Retina (tissue), 1 donor: ENCODE measurements around the gene PRRG1.
"Not testable (repeated sequence)": the region's sequence is repeated elsewhere in the genome, so short reads cannot be mapped to it uniquely, and the experiment has no call there.

Experiments
- DNase-seq: peaks from one replicate; pipeline ENCODE4 v3.0.0-alpha.2; 2016

PRRG1 gene

DNA sequence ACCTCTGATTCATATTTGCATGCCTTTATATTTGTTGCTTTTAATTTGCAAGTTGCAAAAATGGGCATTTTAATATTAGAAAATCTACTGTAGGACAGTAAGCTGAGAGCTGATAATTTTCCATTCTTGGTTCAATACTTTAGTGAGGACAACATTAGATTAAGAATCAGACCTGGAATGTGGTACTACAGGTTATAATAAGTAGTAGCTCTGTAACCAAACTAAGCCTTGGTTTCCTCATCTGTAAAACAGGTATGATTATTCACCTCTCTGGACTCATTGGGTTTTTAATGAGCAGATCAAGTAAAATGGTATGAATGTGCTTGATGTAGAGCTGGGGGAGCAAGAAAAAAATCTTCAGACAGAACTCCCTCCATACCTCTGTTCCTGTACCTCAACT is 31.1 kb downstream of the PRRG1 start:
- DNase-seq = no peak

DNA sequence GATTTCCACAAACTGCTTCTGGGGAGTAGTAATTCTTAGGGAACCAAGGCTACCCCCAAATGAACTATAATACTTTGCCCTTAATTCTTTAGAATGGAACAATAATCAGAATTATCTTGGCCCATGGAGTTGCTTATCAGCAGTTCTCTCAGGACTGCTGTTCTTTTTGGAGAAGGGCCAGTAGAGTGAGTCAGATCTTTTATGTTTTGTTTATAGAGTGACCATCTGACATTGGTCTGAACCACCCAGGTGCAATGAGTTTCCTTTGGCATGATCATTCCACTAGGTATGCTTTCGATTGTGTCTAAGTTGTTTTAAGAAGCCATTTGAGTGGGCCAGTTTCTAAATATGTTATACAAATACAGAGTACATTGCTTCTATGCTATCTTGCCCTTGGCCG is 31.8 kb downstream of the PRRG1 start:
- DNase-seq = no peak

DNA sequence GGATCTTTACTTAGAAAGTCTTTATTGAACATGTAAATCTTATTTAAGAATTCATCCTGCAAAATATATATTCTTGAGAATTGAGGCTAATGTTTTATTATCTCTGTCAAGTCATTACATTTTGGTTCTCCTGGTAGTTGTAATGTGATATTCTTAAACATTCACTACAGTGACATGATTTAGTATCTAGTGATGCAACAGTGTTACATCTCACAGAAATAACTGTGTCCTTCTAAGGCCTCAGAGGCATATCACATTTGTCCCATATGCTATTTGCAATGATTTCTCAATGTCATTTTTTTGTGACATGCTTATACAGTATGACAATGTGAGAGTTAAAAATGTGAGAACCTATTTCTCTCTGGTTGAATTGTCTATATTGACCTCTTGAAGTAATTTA is 34.1 kb downstream of the PRRG1 start:
- DNase-seq = no peak

- DNase-seq = no peak
Measured at GRCh38 chrX:37388413-37388812, 39.2 kb downstream of the PRRG1 start.

GRCh38 chrX:37405956-37406355 is 56.8 kb downstream of the PRRG1 start:
- no peak for DNase-seq

DNA sequence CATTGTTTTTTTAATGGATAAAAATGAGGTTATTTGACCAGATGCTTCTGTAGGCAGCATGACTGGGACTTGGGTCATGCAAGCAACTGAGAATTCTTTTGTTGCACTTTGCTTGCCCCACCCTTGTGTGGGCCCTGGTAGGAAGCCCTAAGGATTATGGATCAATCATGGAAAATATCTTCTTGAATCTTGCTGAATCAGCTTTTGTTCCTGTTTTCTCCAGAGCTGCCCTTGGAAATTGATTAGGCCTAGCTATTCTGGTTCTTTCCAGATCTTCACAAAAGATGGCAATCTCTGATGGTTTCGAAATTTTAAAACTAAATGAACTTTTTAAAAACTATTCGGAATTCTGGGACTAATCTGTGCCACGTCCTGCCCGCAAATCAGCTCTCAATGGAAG is 58.6 kb downstream of the PRRG1 start:
- DNase-seq = no peak

GRCh38 chrX:37409278-37409677 is 60.1 kb downstream of the PRRG1 start:
- DNase-seq = no peak

DNA sequence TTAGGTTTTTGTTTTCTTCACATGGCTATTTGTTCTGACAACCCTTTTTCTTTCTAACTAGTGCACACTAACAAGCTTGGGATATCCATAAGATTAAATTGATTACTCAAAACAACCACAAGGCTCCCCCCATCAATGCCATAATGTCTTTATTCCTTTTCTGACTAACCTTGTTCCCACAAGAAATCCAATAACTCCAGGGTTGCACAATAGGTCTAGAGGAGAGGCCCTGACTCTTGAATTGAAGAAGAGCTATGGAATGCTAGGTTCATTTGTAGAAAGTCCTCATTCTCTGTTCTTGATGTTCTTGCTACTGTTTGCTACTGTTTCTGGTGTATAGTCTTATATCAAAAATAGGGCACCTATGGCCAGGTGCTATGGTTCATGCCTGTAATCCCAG is 71.0 kb downstream of the PRRG1 start:
- no peak for DNase-seq

DNA sequence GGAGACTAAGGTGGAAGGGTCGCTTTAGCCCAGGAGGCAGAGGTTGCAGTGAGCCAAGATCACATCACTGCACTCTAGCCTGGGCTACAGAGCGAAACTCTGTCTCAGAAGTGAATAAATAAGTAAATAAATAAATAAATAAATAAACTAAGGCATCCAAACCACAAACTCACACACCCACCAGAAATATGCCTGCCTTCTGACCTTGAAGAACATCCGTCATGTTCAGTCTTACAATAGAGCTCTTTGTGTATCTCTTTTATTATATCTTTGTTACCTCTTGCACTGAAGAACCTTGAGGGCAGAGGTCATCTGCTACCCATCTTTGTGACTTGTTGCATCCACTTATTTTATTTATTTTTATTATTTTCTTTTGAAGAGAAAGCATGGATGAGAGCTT is 71.6 kb downstream of the PRRG1 start:
- DNase-seq = no peak

DNA sequence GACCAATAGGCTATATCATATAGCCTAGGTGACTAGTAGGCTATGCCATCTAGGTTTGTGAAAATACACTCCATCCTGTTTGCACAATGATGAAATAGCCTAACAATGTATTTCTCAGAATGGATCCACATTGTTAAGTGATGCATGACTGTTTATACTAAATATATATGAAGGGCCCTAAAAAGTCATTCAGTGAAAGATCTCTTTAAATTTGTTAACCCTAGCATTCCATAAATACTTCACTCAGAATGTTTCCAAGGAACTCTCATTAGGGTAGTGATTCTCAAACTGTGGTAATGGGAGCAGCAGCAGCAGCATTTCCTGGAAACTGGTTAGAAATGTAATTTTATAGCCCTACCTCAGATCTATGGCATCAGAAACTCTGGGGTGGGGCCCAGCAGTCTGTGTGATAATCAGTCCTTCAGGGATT is 74.9 kb downstream of the PRRG1 start:
- no peak for DNase-seq

DNA sequence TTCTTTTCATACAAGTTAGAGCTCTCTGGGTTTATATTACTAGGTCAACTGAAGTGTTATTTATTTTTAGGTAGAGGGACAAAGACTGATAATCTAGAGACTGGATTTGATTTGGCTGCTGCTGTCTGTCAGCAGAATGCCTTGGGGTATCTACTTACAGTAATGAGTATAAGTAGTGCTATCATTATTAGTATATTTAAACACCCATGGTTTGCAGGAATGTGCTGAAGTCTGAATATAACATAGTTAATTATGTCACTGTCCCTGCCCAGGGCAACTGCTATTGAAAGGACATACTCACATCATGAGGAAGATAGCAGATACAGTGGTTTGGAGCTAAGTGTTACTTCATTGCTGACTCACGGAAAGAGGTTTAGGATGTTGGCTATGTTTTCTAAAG is 76.2 kb downstream of the PRRG1 start:
- DNase-seq = no peak

DNA sequence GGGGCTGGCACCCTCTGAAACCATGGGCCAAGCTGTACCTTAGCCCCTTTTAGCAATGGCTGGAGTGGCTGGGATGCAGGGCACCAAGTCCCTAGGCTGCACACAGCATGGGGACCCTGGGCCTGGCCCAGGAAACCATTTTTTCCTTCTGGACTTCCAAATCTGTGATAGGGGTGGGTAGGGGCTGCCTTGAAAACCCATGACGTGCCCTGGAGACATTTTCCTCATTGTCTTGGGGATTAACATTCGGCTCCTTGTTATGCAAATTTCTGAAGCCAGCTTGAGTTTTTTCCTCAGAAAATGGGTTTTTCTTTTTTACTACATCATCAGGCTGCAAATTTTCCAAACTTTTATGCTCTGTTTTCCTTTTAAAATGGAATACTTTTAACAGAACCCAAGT is 79.8 kb downstream of the PRRG1 start:
- not testable (repeated sequence) for DNase-seq

GRCh38 chrX:37434362-37434761 is 85.2 kb downstream of the PRRG1 start:
- no peak for DNase-seq

- no peak for DNase-seq
Measured at GRCh38 chrX:37437160-37437559, 88.0 kb downstream of the PRRG1 start.

DNA sequence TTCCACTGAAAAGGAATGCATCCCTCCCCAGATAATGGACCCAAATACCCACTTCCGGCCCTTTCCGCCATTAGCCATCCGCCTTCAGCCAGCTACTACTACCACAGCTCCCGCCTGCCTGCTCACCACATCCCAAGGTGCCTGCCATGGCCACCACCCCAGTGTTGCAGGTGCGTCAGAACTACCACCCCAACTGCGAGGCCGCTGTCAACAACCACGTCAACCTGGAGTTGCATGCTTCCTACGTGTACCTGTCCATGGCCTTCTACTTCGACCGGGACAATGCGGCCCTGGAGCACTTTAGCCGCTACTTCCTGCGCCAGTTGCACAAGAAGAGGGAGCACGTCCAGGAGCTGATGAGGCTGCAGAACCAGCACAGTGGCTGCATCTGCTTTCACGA is 92.2 kb downstream of the PRRG1 start:
- DNase-seq = no peak

- no peak for DNase-seq
Measured at GRCh38 chrX:37445182-37445581, 96.0 kb downstream of the PRRG1 start.

- DNase-seq = no peak
Measured at GRCh38 chrX:37453821-37454220, 104.7 kb downstream of the PRRG1 start.

DNA sequence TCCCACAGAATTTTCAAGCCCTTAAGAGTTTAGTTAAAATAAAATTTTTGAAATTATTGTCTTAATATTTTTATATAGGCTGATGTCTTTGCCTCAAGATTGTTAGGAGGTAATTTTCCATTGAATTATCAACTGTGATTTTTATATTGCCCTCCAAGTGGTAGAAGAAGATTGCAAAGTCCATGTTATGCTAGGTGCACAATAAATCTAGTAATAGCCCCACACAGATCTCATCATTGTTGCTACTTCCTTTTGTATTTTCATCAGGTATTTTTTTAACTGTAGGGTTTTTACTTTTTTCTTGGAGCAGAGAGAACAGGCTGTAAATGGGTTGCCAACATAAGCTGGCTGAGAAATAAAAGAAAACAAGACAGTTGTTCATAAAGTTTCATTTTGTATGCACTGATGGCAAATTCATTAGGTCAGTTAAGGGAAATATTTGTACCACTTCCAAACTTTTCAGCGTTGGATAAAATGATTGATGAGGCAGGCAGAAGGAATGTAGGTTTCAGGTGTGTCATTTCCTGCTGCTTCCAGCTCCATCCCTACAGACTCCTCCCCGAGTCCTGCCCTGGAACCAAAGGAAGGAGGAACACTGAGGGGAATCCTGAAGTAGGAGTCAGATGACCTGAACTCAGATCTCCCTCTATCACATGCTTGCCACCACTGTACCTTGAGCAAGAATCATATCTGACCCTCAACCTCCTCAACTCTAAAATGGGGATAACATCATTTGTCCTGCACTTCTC is 105.5 kb downstream of the PRRG1 start:
- DNase-seq = no peak

DNA sequence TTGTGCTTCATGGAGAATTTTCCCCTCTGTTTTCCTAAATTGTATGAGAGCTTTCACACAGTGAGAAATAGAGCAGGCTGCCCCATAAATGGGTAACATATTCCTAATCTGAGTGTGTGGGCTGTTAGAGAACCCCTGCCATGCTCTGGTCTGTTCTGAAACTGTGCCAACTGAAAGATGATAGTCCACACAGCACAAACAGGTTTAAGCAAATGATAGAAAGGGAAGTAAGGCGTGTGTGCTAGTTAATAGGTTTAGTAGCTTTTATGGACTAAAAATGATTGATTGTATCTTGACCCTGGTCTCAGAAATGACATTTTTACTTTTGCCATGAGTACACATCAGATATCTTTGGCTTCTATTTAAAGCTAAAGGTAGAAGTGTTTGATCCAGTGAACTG is 106.2 kb downstream of the PRRG1 start:
- no peak for DNase-seq

- not testable (repeated sequence) for DNase-seq
Measured at GRCh38 chrX:37460285-37460684, 111.1 kb downstream of the PRRG1 start.

- DNase-seq = no peak
Measured at GRCh38 chrX:37462346-37462745, 113.2 kb downstream of the PRRG1 start.

- DNase-seq = no peak
Measured at GRCh38 chrX:37468124-37468739, 119.1 kb downstream of the PRRG1 start.

DNA sequence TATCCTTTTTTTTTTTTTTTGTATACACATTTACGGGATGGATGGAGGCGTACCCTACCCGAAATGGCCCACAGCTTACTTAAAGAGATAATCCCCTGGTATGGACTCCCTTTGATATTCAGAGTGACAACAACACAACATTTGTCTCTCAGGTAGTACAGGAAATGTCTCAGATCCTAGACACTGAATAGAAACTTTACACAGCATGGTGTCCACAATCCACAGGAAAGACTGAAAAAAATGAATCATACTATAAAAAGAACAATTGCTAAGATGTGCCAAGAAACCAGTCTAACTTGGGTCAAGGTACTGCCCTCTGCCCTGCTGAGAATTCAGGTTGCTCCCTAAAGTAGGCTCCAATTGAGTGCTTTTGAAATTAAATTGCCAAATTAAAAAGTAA is 121.5 kb downstream of the PRRG1 start:
- no peak for DNase-seq

- no peak for DNase-seq
Measured at GRCh38 chrX:37472836-37473235, 123.7 kb downstream of the PRRG1 start.

DNA sequence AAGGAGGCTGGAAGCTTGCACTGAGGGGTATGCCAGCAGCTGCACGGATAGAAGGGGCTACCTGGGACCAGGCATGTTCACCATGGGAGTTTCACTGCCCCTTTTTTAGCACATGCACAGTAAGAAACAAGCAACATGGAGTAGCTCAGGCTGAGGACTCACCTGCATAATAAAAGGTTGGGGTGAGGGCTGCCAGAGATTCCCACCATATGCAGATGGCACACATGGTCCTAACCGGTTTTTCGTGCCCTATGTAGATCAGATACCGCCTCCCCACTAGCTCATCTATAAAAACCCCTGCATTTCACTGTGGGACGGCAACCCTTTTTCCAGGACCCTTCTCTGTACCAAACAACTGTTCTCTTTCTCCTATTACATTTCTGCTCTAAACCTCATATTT is 125.3 kb downstream of the PRRG1 start:
- no peak for DNase-seq
